ENCODE results near the gene ZMYND19.

DNA sequence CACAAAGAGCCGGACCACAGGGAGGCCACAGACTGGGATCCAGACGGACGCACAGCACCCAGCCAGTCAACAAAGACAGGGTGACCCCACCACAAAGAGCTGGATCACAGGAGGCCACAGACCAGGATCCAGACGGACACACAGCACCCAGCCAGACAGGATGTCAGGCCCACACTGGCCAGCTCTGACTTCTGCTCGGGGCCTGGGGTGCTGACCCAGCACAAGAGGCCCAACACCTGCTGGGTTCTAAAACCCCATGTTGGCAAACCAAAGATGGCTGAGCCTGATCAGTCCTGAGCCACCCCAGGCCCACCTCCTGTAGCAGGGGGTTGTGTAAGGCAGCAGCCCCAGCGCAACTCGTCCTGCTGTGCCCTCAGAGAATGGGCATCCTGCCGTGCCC, 6.4 kb downstream of the ZMYND19 start:
- TF ChIP-seq, protein P1, sequence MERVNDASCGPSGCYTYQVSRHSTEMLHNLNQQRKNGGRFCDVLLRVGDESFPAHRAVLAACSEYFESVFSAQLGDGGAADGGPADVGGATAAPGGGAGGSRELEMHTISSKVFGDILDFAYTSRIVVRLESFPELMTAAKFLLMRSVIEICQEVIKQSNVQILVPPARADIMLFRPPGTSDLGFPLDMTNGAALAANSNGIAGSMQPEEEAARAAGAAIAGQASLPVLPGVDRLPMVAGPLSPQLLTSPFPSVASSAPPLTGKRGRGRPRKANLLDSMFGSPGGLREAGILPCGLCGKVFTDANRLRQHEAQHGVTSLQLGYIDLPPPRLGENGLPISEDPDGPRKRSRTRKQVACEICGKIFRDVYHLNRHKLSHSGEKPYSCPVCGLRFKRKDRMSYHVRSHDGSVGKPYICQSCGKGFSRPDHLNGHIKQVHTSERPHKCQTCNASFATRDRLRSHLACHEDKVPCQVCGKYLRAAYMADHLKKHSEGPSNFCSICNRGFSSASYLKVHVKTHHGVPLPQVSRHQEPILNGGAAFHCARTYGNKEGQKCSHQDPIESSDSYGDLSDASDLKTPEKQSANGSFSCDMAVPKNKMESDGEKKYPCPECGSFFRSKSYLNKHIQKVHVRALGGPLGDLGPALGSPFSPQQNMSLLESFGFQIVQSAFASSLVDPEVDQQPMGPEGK (tag by site-specific recombination; IDR thresholded peaks at IDR 0.05): no peak
- TF ChIP-seq ZNF426 (tag by site-specific recombination; IDR thresholded peaks at IDR 0.05) (no peak), ZNF16 (tag by site-specific recombination; IDR thresholded peaks at IDR 0.05; ENCODE audit: low read depth) (no peak), ZNF416 (tag by site-specific recombination; IDR thresholded peaks at IDR 0.05) (no peak), ZNF830 (tag by site-specific recombination; IDR thresholded peaks at IDR 0.05; ENCODE audit: low read depth) (no peak), ZNF138 (tag by site-specific recombination; IDR thresholded peaks at IDR 0.05; ENCODE audit: borderline replicate concordance) (no peak), SP2 (tag by site-specific recombination; IDR thresholded peaks at IDR 0.05) (no peak), SP3 (tag by site-specific recombination; IDR thresholded peaks at IDR 0.05) (no peak), ZNF610 (tag by site-specific recombination; IDR thresholded peaks at IDR 0.05; ENCODE audit: borderline replicate concordance) (no peak)
- TF ChIP-seq, protein P2, sequence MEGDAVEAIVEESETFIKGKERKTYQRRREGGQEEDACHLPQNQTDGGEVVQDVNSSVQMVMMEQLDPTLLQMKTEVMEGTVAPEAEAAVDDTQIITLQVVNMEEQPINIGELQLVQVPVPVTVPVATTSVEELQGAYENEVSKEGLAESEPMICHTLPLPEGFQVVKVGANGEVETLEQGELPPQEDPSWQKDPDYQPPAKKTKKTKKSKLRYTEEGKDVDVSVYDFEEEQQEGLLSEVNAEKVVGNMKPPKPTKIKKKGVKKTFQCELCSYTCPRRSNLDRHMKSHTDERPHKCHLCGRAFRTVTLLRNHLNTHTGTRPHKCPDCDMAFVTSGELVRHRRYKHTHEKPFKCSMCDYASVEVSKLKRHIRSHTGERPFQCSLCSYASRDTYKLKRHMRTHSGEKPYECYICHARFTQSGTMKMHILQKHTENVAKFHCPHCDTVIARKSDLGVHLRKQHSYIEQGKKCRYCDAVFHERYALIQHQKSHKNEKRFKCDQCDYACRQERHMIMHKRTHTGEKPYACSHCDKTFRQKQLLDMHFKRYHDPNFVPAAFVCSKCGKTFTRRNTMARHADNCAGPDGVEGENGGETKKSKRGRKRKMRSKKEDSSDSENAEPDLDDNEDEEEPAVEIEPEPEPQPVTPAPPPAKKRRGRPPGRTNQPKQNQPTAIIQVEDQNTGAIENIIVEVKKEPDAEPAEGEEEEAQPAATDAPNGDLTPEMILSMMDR (tag by site-specific recombination; IDR thresholded peaks at IDR 0.05): no peak
- TF ChIP-seq, protein P3, sequence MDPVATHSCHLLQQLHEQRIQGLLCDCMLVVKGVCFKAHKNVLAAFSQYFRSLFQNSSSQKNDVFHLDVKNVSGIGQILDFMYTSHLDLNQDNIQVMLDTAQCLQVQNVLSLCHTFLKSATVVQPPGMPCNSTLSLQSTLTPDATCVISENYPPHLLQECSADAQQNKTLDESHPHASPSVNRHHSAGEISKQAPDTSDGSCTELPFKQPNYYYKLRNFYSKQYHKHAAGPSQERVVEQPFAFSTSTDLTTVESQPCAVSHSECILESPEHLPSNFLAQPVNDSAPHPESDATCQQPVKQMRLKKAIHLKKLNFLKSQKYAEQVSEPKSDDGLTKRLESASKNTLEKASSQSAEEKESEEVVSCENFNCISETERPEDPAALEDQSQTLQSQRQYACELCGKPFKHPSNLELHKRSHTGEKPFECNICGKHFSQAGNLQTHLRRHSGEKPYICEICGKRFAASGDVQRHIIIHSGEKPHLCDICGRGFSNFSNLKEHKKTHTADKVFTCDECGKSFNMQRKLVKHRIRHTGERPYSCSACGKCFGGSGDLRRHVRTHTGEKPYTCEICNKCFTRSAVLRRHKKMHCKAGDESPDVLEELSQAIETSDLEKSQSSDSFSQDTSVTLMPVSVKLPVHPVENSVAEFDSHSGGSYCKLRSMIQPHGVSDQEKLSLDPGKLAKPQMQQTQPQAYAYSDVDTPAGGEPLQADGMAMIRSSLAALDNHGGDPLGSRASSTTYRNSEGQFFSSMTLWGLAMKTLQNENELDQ (tag by site-specific recombination; IDR thresholded peaks at IDR 0.05; ENCODE audit: low read depth): no peak
- TF ChIP-seq, protein P4, sequence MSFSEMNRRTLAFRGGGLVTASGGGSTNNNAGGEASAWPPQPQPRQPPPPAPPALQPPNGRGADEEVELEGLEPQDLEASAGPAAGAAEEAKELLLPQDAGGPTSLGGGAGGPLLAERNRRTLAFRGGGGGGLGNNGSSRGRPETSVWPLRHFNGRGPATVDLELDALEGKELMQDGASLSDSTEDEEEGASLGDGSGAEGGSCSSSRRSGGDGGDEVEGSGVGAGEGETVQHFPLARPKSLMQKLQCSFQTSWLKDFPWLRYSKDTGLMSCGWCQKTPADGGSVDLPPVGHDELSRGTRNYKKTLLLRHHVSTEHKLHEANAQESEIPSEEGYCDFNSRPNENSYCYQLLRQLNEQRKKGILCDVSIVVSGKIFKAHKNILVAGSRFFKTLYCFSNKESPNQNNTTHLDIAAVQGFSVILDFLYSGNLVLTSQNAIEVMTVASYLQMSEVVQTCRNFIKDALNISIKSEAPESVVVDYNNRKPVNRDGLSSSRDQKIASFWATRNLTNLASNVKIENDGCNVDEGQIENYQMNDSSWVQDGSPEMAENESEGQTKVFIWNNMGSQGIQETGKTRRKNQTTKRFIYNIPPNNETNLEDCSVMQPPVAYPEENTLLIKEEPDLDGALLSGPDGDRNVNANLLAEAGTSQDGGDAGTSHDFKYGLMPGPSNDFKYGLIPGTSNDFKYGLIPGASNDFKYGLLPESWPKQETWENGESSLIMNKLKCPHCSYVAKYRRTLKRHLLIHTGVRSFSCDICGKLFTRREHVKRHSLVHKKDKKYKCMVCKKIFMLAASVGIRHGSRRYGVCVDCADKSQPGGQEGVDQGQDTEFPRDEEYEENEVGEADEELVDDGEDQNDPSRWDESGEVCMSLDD (tag by site-specific recombination; IDR thresholded peaks at IDR 0.05): no peak

All from HEK293 (cell line).